ENCODE data around the gene TMEM117. TPM values are rescaled to one million over a fixed set of nuclear protein-coding genes. Genes with fewer than 3 reads are reported as not detected.

Gene TMEM117
- total RNA-seq, 1 donor from 2014 or later, result 13.1 TPM

DNA sequence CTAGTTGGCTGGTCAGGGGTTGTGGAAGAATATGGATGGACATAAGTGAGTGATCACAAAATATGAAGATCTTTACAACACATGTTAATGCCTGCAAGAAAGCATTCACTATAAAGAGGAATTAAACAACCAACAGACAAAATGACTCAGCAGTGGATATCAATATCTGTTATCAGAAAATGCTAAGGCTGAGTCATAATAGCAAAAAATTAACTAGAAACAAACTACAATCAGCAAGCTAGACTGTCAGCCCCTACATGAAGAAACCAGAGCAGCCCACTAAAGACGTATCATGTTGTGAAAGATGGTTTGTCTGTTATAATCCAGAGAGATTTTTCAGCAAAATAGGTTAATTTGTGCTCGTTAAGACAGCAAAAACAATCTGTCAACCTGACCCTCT lies 567.3 kb downstream of the TMEM117 start:
- Mint-ChIP-seq H3K27me3 (ENCODE audit: low read depth, unreplicated experiment) (no peaks in the 10 kb centered on the region), H3K9me3 (ENCODE audit: unreplicated experiment) (peaks cover 1% of the 10 kb centered on the region), H3K4me1 (ENCODE audit: low read depth, unreplicated experiment) (no peaks in the 10 kb centered on the region), H3K27ac (ENCODE audit: unreplicated experiment) (no peak overlapping the region), H3K36me3 (ENCODE audit: low read depth, unreplicated experiment) (no peaks in the 10 kb centered on the region), H3K4me3 (ENCODE audit: unreplicated experiment) (no peak overlapping the region)
- H3K4me3 ChIP-seq (ENCODE audit: insufficient read depth, low read depth, low read length), result no peak overlapping the region
- H3K79me2 ChIP-seq (ENCODE audit: insufficient read depth, low read length), result no peaks in the 10 kb centered on the region
- H4K20me1 ChIP-seq (ENCODE audit: insufficient read depth, low read length), result no peaks in the 10 kb centered on the region
- H3K9ac ChIP-seq (ENCODE audit: low read length), result no peak overlapping the region
- H3K36me3 ChIP-seq (ENCODE audit: insufficient read depth, low read length), result no peaks in the 10 kb centered on the region
- no peaks in the 10 kb centered on the region for H3K27me3 ChIP-seq (ENCODE audit: insufficient read depth, low read length)
- no peak for FAIRE-seq
- H2AFZ ChIP-seq (ENCODE audit: low read depth, low read length), result no peak overlapping the region
- H3K27ac ChIP-seq (ENCODE audit: low read depth, low read length), result no peak overlapping the region
- H3K9me3 ChIP-seq (ENCODE audit: insufficient read depth, low read depth, low read length), result peaks cover 3% of the 10 kb centered on the region
- H3K4me2 ChIP-seq (ENCODE audit: low read length), result no peak overlapping the region
- no peaks in the 10 kb centered on the region for H3K4me1 ChIP-seq (ENCODE audit: insufficient read depth, low read length)
- TF ChIP-seq, protein P1, sequence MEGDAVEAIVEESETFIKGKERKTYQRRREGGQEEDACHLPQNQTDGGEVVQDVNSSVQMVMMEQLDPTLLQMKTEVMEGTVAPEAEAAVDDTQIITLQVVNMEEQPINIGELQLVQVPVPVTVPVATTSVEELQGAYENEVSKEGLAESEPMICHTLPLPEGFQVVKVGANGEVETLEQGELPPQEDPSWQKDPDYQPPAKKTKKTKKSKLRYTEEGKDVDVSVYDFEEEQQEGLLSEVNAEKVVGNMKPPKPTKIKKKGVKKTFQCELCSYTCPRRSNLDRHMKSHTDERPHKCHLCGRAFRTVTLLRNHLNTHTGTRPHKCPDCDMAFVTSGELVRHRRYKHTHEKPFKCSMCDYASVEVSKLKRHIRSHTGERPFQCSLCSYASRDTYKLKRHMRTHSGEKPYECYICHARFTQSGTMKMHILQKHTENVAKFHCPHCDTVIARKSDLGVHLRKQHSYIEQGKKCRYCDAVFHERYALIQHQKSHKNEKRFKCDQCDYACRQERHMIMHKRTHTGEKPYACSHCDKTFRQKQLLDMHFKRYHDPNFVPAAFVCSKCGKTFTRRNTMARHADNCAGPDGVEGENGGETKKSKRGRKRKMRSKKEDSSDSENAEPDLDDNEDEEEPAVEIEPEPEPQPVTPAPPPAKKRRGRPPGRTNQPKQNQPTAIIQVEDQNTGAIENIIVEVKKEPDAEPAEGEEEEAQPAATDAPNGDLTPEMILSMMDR (IDR thresholded peaks at IDR 0.05; ENCODE audit: insufficient read depth, low read depth, low read length), result no peak
- no peak for TF ChIP-seq EZH2 (IDR thresholded peaks at IDR 0.05; ENCODE audit: insufficient read depth, low read length)
- DNase-seq (ENCODE audit: low read depth), result no peak

DNA sequence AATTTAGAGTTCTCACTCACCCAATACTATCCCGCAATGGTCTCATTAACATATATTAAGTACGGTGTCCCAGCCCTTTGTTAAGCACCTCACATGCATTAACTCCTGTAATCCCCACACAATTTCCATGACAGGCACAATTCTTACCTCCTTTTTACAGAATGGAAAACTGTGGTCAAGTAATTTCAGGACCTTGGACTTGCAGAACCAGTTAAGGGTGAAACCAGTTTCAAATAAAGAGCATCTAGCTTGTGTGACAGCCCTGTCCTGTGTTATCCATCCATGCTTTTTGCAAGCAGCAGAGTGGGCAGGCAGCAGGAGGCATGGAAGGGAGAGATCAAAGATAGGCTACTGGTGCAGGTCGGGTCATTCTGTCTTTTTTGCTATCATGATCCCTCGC lies 569.4 kb downstream of the TMEM117 start:
- Histone ChIP-seq H2AFZ (ENCODE audit: low read depth, low read length) (no peak overlapping the region), H3K4me1 (ENCODE audit: insufficient read depth, low read length) (no peaks in the 10 kb centered on the region), H3K9ac (ENCODE audit: low read length) (no peak overlapping the region), H3K9me3 (ENCODE audit: insufficient read depth, low read depth, low read length) (peaks cover 3% of the 10 kb centered on the region), H3K4me3 (ENCODE audit: insufficient read depth, low read depth, low read length) (no peak overlapping the region), H3K27me3 (ENCODE audit: insufficient read depth, low read length) (no peaks in the 10 kb centered on the region), H3K36me3 (ENCODE audit: insufficient read depth, low read length) (no peaks in the 10 kb centered on the region), H3K4me2 (ENCODE audit: low read length) (no peak overlapping the region), H3K79me2 (ENCODE audit: insufficient read depth, low read length) (no peaks in the 10 kb centered on the region), H4K20me1 (ENCODE audit: insufficient read depth, low read length) (no peaks in the 10 kb centered on the region), H3K27ac (ENCODE audit: low read depth, low read length) (no peak overlapping the region)
- H3K36me3 Mint-ChIP-seq (ENCODE audit: low read depth, unreplicated experiment), result no peaks in the 10 kb centered on the region
- DNase-seq (ENCODE audit: low read depth) (no peak), FAIRE-seq (no peak)
- H3K4me3 Mint-ChIP-seq (ENCODE audit: unreplicated experiment), result no peak overlapping the region
- H3K27me3 Mint-ChIP-seq (ENCODE audit: low read depth, unreplicated experiment), result no peaks in the 10 kb centered on the region
- TF ChIP-seq, protein P1 (IDR thresholded peaks at IDR 0.05; ENCODE audit: insufficient read depth, low read depth, low read length), result no peak
- no peak for TF ChIP-seq EZH2 (IDR thresholded peaks at IDR 0.05; ENCODE audit: insufficient read depth, low read length)
- no peaks in the 10 kb centered on the region for H3K4me1 Mint-ChIP-seq (ENCODE audit: low read depth, unreplicated experiment)
- H3K27ac Mint-ChIP-seq (ENCODE audit: unreplicated experiment), result no peak overlapping the region
- H3K9me3 Mint-ChIP-seq (ENCODE audit: unreplicated experiment), result peaks cover 1% of the 10 kb centered on the region

DNA sequence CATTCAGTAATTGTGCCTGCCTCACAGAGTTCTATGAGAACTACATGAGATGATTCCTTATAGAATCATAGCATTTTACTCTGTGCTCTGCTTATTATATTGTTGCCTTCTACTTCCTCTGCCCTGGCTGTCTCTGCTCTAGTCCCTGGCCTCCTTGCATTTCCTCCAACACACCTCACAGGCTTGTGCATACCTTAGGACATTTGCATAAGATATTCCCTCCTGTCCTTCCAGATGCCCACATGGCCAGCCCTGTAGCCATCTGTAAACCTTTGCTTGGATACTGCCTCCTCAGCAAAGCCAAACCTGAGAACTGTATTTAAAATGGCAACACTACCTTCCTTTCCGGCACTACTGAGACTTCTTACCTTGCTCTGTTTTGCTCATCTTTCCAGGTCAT lies 586.7 kb downstream of the TMEM117 start:
- Histone ChIP-seq H2AFZ (ENCODE audit: low read depth, low read length) (no peak overlapping the region), H3K9ac (ENCODE audit: low read length) (no peak overlapping the region), H3K4me1 (ENCODE audit: insufficient read depth, low read length) (no peaks in the 10 kb centered on the region), H3K27ac (ENCODE audit: low read depth, low read length) (no peak overlapping the region), H3K4me2 (ENCODE audit: low read length) (no peak overlapping the region), H3K4me3 (ENCODE audit: insufficient read depth, low read depth, low read length) (no peak overlapping the region), H3K27me3 (ENCODE audit: insufficient read depth, low read length) (no peaks in the 10 kb centered on the region), H3K9me3 (ENCODE audit: insufficient read depth, low read depth, low read length) (no peaks in the 10 kb centered on the region), H3K36me3 (ENCODE audit: insufficient read depth, low read length) (no peaks in the 10 kb centered on the region), H4K20me1 (ENCODE audit: insufficient read depth, low read length) (no peaks in the 10 kb centered on the region), H3K79me2 (ENCODE audit: insufficient read depth, low read length) (no peaks in the 10 kb centered on the region)
- H3K4me3 Mint-ChIP-seq (ENCODE audit: unreplicated experiment), result no peak overlapping the region
- no peak for TF ChIP-seq EZH2 (IDR thresholded peaks at IDR 0.05; ENCODE audit: insufficient read depth, low read length)
- TF ChIP-seq, protein P1 (IDR thresholded peaks at IDR 0.05; ENCODE audit: insufficient read depth, low read depth, low read length), result no peak
- no peak for FAIRE-seq
- DNase-seq (ENCODE audit: low read depth), result no peak
- no peak overlapping the region for H3K27ac Mint-ChIP-seq (ENCODE audit: unreplicated experiment)
- H3K36me3 Mint-ChIP-seq (ENCODE audit: low read depth, unreplicated experiment), result no peaks in the 10 kb centered on the region
- peaks cover 2% of the 10 kb centered on the region for H3K9me3 Mint-ChIP-seq (ENCODE audit: unreplicated experiment)
- H3K27me3 Mint-ChIP-seq (ENCODE audit: low read depth, unreplicated experiment), result no peaks in the 10 kb centered on the region
- no peaks in the 10 kb centered on the region for H3K4me1 Mint-ChIP-seq (ENCODE audit: low read depth, unreplicated experiment)
